Left ventricle myocardium inferior (tissue), 1 donor: ENCODE measurements around the gene PIP4P1. TPM values are rescaled to one million over a fixed set of nuclear protein-coding genes. Genes with fewer than 3 reads are reported as not detected.
"Not testable (repeated sequence)": the region's sequence is repeated elsewhere in the genome, so short reads cannot be mapped to it uniquely, and the experiment has no call there.

ENCODE experiments used
- DNase-seq: peaks from one replicate; pipeline ENCODE4 v3.0.0-alpha.2; 2020
- H3K27ac ChIP-seq: fragments of 200-600 bp; replicated peaks from 2 replicates; pipeline ENCODE4 v1.8.0; 2021
- H3K27me3 ChIP-seq: fragments of 200-600 bp; 2 replicates; pipeline ENCODE4 v1.8.0; 2021; ENCODE audit warnings: low read depth
- H3K36me3 ChIP-seq: fragments of 200-600 bp; 2 replicates; pipeline ENCODE4 v1.8.0; 2021
- H3K4me1 ChIP-seq: fragments of 200-600 bp; 2 replicates; pipeline ENCODE4 v1.8.0; 2021
- H3K4me3 ChIP-seq: fragments of 200-600 bp; 2 replicates; pipeline ENCODE4 v1.8.0; 2021; ENCODE audit warnings: mild to moderate bottlenecking, moderate library complexity
- H3K9me3 ChIP-seq: fragments of 200-600 bp; replicated peaks from 2 replicates; pipeline ENCODE4 v1.8.0; 2021
- intact Hi-C: fragments of 100-400 bp; cut with micrococcal nuclease; formaldehyde crosslinking; loops from one replicate; pipeline ENCODE4 v1.11.0; 2022
- long read RNA-seq: library from polyadenylated mRNA; unstranded; transcript quantifications from one replicate; pipeline ENCODE4 v2.0.0, GENCODE V29; 2021
- total RNA-seq: library from RNA; stranded (reverse); fragmentation: NEBNext Ultra II Directional; extraction: Animal tissue kit (Norgen Biotek cat#: 25700); gene quantifications from one replicate; pipeline ENCODE4 v1.2.1, GENCODE V29; 2021
- TF ChIP-seq, protein P1 (sequence below): fragments of 200-600 bp; IDR thresholded peaks from 2 replicates; pipeline ENCODE4 v1.8.0; 2021; ENCODE audit warnings: antibody characterized with exemption, mild to moderate bottlenecking, borderline replicate concordance
- donor health status: DM: no; HTN: yes; CAD: no; lungs with severe emphysema.

PIP4P1 gene
- 19.7 TPM for total RNA-seq
- long read RNA-seq, transcript PIP4P1-201 (7 exons, 1,961 nt): major isoform, 28 of 55 reads
- long read RNA-seq, transcript PIP4P1-202 (7 exons, 1,696 nt): minor isoform, 16 of 55 reads
- long read RNA-seq, partial matches to known transcripts: 5 of 55 reads
- long read RNA-seq, other reads (novel, unspliced or antisense): 5 of 55 reads

GRCh38 chr14:20461225-20462141 is at the start of gene PIP4P1:
Gene PIP4P1, minus strand, starts transcription at chr14:20461434. Its CDS starts 109 bp downstream, at chr14:20461325.
- Histone ChIP-seq H3K4me3 (peak within 1 kb of the TSS; percentile 98), H3K27me3 (no peaks in the 10 kb centered on the region), H3K9me3 (no peaks in the 10 kb centered on the region), H3K36me3 (peaks cover 33% of the 10 kb centered on the region), H3K27ac (peak within 1 kb of the TSS; percentile 93), H3K4me1 (peaks cover 43% of the 10 kb centered on the region)
- peak; percentile 99 for DNase-seq
- intact Hi-C loops: no loop called here
- TF ChIP-seq, protein P1, sequence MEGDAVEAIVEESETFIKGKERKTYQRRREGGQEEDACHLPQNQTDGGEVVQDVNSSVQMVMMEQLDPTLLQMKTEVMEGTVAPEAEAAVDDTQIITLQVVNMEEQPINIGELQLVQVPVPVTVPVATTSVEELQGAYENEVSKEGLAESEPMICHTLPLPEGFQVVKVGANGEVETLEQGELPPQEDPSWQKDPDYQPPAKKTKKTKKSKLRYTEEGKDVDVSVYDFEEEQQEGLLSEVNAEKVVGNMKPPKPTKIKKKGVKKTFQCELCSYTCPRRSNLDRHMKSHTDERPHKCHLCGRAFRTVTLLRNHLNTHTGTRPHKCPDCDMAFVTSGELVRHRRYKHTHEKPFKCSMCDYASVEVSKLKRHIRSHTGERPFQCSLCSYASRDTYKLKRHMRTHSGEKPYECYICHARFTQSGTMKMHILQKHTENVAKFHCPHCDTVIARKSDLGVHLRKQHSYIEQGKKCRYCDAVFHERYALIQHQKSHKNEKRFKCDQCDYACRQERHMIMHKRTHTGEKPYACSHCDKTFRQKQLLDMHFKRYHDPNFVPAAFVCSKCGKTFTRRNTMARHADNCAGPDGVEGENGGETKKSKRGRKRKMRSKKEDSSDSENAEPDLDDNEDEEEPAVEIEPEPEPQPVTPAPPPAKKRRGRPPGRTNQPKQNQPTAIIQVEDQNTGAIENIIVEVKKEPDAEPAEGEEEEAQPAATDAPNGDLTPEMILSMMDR: no peak

GRCh38 chr14:20508367-20508766 is 47.1 kb upstream of the PIP4P1 start:
- no peaks in the 10 kb centered on the region for H3K4me1 ChIP-seq
- H3K27me3 ChIP-seq: no peaks in the 10 kb centered on the region
- TF ChIP-seq, protein P1: no peak
- no peak for DNase-seq
- no peak overlapping the region for H3K4me3 ChIP-seq
- no peaks in the 10 kb centered on the region for H3K36me3 ChIP-seq
- H3K9me3 ChIP-seq: no peaks in the 10 kb centered on the region
- intact Hi-C loops: no loop called here
- no peak overlapping the region for H3K27ac ChIP-seq

DNA sequence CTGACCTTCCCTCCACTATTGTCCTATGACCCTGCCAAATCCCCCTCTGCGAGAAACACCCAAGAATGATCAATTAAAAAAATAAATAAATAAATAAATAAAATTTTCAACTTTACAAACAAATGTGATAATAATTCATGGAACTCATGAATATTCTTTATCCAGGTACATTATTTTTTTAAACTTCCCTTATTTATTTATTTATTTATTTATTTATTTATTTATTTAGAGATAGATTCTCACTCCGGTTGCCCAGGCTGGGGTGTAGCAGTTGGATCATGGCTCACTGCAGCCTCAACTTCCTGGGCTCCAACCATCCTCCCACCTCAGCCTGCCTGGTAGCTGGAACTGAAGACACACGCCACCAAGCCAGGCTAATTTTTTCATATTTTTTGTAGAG is 46.3 kb upstream of the PIP4P1 start:
- H3K4me1 ChIP-seq, H3K9me3 ChIP-seq, DNase-seq, H3K27ac ChIP-seq, intact Hi-C loops, H3K36me3 ChIP-seq, H3K27me3 ChIP-seq, H3K4me3 ChIP-seq: not testable (repeated sequence)

GRCh38 chr14:20506752-20507151 is 45.5 kb upstream of the PIP4P1 start:
- H3K4me1 ChIP-seq, H3K27ac ChIP-seq, intact Hi-C loops, H3K36me3 ChIP-seq, DNase-seq, H3K27me3 ChIP-seq, H3K9me3 ChIP-seq, H3K4me3 ChIP-seq: not testable (repeated sequence)

DNA sequence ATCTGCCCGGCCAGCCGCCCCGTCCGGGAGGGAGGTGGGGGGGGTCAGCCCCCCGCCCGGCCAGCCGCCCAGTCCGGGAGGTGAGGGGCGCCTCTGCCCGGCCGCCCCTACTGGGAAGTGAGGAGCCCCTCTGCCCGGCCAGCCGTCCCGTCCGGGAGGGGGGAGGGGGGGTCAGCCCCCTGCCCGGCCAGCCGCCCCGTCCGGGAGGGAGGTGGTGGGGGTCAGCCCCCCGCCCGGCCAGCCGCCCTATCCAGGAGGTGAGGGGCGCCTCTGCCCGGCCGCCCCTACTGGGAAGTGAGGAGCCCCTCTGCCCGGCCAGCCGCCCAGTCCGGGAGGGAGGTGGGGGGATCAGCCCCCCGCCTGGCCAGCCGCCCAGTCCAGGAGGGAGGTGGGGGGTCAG is 45.0 kb upstream of the PIP4P1 start:
- DNase-seq, H3K27ac ChIP-seq, intact Hi-C loops, H3K9me3 ChIP-seq, H3K4me1 ChIP-seq, H3K4me3 ChIP-seq, H3K27me3 ChIP-seq, H3K36me3 ChIP-seq: not testable (repeated sequence)

DNA sequence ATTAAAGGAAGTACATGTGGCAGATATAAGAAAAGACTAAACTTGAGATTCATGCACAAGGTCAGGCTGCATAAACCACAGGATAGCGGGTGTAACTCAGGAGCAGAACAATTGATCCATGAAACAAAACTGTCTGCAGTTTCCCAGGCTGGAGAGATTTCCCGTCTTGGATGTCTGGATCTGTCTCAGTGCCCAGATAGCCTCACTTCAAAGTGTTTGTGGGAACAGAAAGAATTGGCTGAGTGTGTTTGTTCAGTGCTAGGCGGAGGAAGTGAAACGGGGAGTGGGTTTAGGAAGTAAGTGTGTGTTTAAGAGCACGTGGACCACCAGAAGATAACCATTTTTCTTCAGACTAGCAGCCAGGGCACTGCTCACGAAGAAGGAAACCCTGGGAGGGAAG is 42.7 kb upstream of the PIP4P1 start:
- H3K27me3 ChIP-seq: no peaks in the 10 kb centered on the region
- intact Hi-C loops: no loop called here
- H3K9me3 ChIP-seq: no peaks in the 10 kb centered on the region
- H3K27ac ChIP-seq: peak overlapping the region; percentile 56
- no peak overlapping the region for H3K4me3 ChIP-seq
- H3K36me3 ChIP-seq: no peaks in the 10 kb centered on the region
- TF ChIP-seq, protein P1: no peak
- peaks cover 8% of the 10 kb centered on the region for H3K4me1 ChIP-seq
- no peak for DNase-seq

- TF ChIP-seq, protein P1: no peak
- no peaks in the 10 kb centered on the region for H3K36me3 ChIP-seq
These were observed 40.1 kb upstream of the PIP4P1 start for GRCh38 chr14:20501346-20501745.

More at GRCh38 chr14:20501346-20501745, 40.1 kb upstream of the PIP4P1 start:
- Histone ChIP-seq H3K27me3 (no peaks in the 10 kb centered on the region), H3K27ac (no peak overlapping the region), H3K4me3 (no peak overlapping the region), H3K9me3 (no peaks in the 10 kb centered on the region), H3K4me1 (peaks cover 18% of the 10 kb centered on the region)
- intact Hi-C loops: no loop called here
- DNase-seq: no peak
